ENCODE measurements around the gene ADGRA1.

DNA sequence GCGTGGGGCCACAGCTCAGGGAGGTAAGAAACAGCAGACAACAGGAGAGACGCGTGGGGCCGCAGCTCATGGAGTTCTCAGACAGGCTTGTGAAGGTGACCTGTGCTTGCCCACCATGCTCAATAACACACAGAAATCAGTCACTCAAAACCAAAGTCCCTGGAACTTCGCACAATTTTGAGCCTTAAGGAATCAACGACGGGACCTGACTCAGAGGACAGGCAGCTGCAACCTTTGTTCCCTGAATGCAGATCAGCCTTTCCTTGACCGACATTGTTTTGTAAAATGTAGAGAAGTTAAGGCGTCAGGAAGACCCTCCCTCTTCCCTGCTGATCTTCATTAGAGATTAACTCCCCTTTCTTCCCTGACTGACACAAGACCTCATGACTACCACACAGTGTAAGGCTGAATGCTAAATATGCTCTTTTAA lies 63.8 kb downstream of the ADGRA1 start:
- TF ChIP-seq RBBP5 (conservative IDR thresholded peaks at IDR 0.05) (no peak), NBN (IDR thresholded peaks at IDR 0.05) (no peak), NFIC (IDR thresholded peaks at IDR 0.05; ENCODE audit: low read depth, low read length) (no peak)
- TF ChIP-seq, protein P1, sequence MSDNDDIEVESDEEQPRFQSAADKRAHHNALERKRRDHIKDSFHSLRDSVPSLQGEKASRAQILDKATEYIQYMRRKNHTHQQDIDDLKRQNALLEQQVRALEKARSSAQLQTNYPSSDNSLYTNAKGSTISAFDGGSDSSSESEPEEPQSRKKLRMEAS (IDR thresholded peaks at IDR 0.05; ENCODE audit: low read depth, low read length) = no peak
